ENCODE data around the gene CDC42BPB.

Gene CDC42BPB

DNA sequence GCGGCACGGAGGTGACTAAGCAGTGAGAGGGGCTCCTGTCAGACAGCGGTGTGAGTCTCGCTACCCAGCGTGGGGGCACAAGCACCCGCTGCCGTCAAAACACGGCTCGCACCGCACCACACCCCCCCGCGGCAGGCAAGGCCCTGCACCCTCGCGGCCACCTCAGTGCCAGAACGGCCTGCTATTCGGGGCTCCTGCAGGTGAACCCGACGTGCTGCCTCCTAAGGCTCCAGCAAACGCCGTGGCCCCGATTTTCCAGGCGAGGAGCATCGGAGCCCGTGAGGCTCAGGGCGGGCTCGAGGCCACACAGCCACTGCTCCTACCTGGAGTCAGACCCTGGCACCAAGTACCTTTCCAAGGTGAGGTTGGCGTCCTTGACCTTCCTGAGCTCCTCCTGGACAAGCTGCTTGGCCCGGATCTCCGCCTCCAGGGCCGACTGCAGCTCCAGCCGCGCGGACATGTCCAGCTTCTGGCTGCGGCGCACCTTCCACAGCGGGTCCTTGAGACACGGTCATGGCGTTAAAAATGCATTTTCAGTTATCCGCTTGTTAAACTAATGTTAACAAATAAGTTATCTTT, 93.1 kb downstream of the CDC42BPB start:
- H3K14ac ChIP-seq (ENCODE audit: low read length): no peak overlapping the region
- H2AK5ac ChIP-seq (ENCODE audit: low read depth, low read length): no peak overlapping the region
- no peak overlapping the region for H4K91ac ChIP-seq (ENCODE audit: low read depth, low read length, poor library complexity)
- H3K4me3 ChIP-seq (ENCODE audit: low read length in 2 of 2): no peak overlapping the region
- no peak overlapping the region for H3K27ac ChIP-seq (replicated peaks; ENCODE audit: low read length)
- DNase-seq (ENCODE audit: low spot score): no peak
- no peaks in the 10 kb centered on the region for H3K4me1 ChIP-seq (ENCODE audit: control insufficient read depth in 2 of 2, insufficient read depth in 1 of 2, low read depth in 1 of 2, low read length in 2 of 2)
- H2BK15ac ChIP-seq (ENCODE audit: low read length): no peak overlapping the region
- no peak overlapping the region for H2BK12ac ChIP-seq (ENCODE audit: low read length)
- H2BK5ac ChIP-seq (ENCODE audit: low read length): no peak overlapping the region
- H4K8ac ChIP-seq (ENCODE audit: low read depth, low read length): no peak overlapping the region
- H3K4me2 ChIP-seq (ENCODE audit: insufficient read depth, low read length, poor library complexity, severe bottlenecking): no peak overlapping the region
- peaks cover 7% of the 10 kb centered on the region for H3K79me1 ChIP-seq (ENCODE audit: low read depth, low read length)
- no peak overlapping the region for H2BK120ac ChIP-seq (ENCODE audit: low read depth, low read length)
- H3K27me3 ChIP-seq (ENCODE audit: control insufficient read depth in 3 of 3, insufficient read depth in 3 of 3, low read depth in 1 of 3, low read length in 3 of 3): no peaks in the 10 kb centered on the region
- WGBS, 2 donors (ENCODE audit: extremely low coverage in 2 of 2, insufficient read length in 2 of 2, insufficient replicate concordance in 1 of 2): no CpG with 5 or more reads among the region's 39 CpGs
- peaks cover 0 to 2% of the 10 kb centered on the region in 2 donors for H3K9me3 ChIP-seq (replicated peaks in 1 of 2; ENCODE audit: control insufficient read depth in 2 of 2, insufficient read depth in 1 of 2, low read depth in 1 of 2, low read length in 2 of 2)
- H3K4ac ChIP-seq (ENCODE audit: low read length): no peak overlapping the region
- H3K23ac ChIP-seq (ENCODE audit: low read depth, low read length, poor library complexity): peak overlapping the region; percentile 77
- peak overlapping the region; percentile 44 for H3K18ac ChIP-seq (ENCODE audit: low read length)
- H2AFZ ChIP-seq (ENCODE audit: low read length): no peak overlapping the region
- peak overlapping the region; percentile 83 for H3K9ac ChIP-seq (ENCODE audit: low read depth, low read length, poor library complexity)
- H3K36me3 ChIP-seq (replicated peaks in 1 of 2; ENCODE audit: control insufficient read depth in 2 of 2, insufficient read depth in 2 of 2, low read length in 2 of 2): peaks cover 38 to 98% of the 10 kb centered on the region in 2 donors

DNA sequence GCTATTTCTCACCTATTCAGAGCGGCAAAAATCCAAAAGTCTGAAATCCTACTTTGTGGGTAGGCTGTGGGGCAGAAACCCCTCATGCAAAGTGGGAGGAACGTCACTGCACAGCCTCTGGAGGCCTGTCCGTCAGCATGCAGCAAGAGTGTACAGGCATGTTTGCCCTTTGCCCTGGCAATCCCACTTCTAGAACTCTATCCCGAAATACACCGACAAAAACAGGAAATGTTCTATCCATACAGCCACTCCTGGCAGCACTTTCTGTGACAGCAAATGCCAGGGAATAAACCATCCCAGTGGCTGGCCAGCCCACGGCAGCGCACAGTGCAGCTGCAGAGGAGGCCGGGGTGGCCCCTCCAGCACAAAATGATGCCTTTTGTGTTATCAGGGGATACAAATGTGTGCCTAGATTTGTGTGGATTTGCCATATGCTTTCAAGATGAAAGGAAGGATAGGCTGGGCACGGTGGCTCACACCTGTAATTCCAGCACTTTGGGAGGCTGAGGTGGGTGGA, 95.2 kb downstream of the CDC42BPB start:
- H4K8ac ChIP-seq (ENCODE audit: low read depth, low read length): no peak overlapping the region
- no peak overlapping the region for H3K9ac ChIP-seq (ENCODE audit: low read depth, low read length, poor library complexity)
- no peak overlapping the region for H2AK5ac ChIP-seq (ENCODE audit: low read depth, low read length)
- no peaks in the 10 kb centered on the region for H3K4me1 ChIP-seq (ENCODE audit: control insufficient read depth in 2 of 2, insufficient read depth in 1 of 2, low read depth in 1 of 2, low read length in 2 of 2)
- peaks cover 0 to 2% of the 10 kb centered on the region in 2 donors for H3K9me3 ChIP-seq (replicated peaks in 1 of 2; ENCODE audit: control insufficient read depth in 2 of 2, insufficient read depth in 1 of 2, low read depth in 1 of 2, low read length in 2 of 2)
- H3K14ac ChIP-seq (ENCODE audit: low read length): no peak overlapping the region
- H3K27me3 ChIP-seq (ENCODE audit: control insufficient read depth in 3 of 3, insufficient read depth in 3 of 3, low read depth in 1 of 3, low read length in 3 of 3): no peaks in the 10 kb centered on the region
- no peak overlapping the region for H2AFZ ChIP-seq (ENCODE audit: low read length)
- DNase-seq (ENCODE audit: low spot score): no peak
- H3K36me3 ChIP-seq (replicated peaks in 1 of 2; ENCODE audit: control insufficient read depth in 2 of 2, insufficient read depth in 2 of 2, low read length in 2 of 2): peaks cover 40 to 95% of the 10 kb centered on the region in 2 donors
- no peak overlapping the region for H3K27ac ChIP-seq (replicated peaks; ENCODE audit: low read length)
- H2BK120ac ChIP-seq (ENCODE audit: low read depth, low read length): no peak overlapping the region
- H2BK5ac ChIP-seq (ENCODE audit: low read length): no peak overlapping the region
- no peak overlapping the region for H2BK15ac ChIP-seq (ENCODE audit: low read length)
- H3K79me1 ChIP-seq (ENCODE audit: low read depth, low read length): peaks cover 4% of the 10 kb centered on the region
- no peak overlapping the region for H3K4me2 ChIP-seq (ENCODE audit: insufficient read depth, low read length, poor library complexity, severe bottlenecking)
- no peak overlapping the region for H3K4ac ChIP-seq (ENCODE audit: low read length)
- H3K18ac ChIP-seq (ENCODE audit: low read length): no peak overlapping the region
- no peak overlapping the region for H2BK12ac ChIP-seq (ENCODE audit: low read length)
- no peak overlapping the region for H3K4me3 ChIP-seq (ENCODE audit: low read length in 2 of 2)
- H3K23ac ChIP-seq (ENCODE audit: low read depth, low read length, poor library complexity): no peak overlapping the region
- H4K91ac ChIP-seq (ENCODE audit: low read depth, low read length, poor library complexity): no peak overlapping the region
- WGBS, 2 donors (ENCODE audit: extremely low coverage in 2 of 2, insufficient read length in 2 of 2, insufficient replicate concordance in 1 of 2): no CpG with 5 or more reads among the region's 9 CpGs

DNA sequence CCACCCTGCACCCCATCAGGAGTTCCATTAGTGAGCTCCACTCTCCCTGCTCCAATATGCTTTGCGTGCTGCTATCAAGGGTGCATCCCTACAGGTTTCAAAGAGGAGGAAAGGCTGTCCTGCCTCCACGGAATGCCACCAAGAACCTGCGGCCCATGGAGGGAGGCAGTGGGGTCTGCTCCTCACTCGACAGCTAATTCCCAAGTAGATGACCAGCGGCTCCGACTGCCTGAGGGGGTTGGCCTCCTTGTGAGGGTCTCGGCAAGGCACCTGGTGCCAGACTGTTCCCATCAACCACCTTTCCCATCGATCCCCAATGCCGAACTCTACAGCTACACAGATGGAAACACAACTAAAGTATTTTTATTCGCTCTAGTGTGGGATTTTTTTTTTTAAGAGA, 98.9 kb downstream of the CDC42BPB start:
- Histone ChIP-seq H3K9me3 (replicated peaks in 1 of 2; ENCODE audit: control insufficient read depth in 2 of 2, insufficient read depth in 1 of 2, low read depth in 1 of 2, low read length in 2 of 2) (peaks cover 0 to 1% of the 10 kb centered on the region in 2 donors), H3K36me3 (replicated peaks in 1 of 2; ENCODE audit: control insufficient read depth in 2 of 2, insufficient read depth in 2 of 2, low read length in 2 of 2) (peaks cover 34 to 94% of the 10 kb centered on the region in 2 donors), H3K14ac (ENCODE audit: low read length) (no peak overlapping the region), H3K4me1 (ENCODE audit: control insufficient read depth in 2 of 2, insufficient read depth in 1 of 2, low read depth in 1 of 2, low read length in 2 of 2) (no peaks in the 10 kb centered on the region), H3K4ac (ENCODE audit: low read length) (no peak overlapping the region), H4K91ac (ENCODE audit: low read depth, low read length, poor library complexity) (no peak overlapping the region), H2BK15ac (ENCODE audit: low read length) (no peak overlapping the region), H2AFZ (ENCODE audit: low read length) (no peak overlapping the region), H3K27me3 (ENCODE audit: control insufficient read depth in 3 of 3, insufficient read depth in 3 of 3, low read depth in 1 of 3, low read length in 3 of 3) (no peaks in the 10 kb centered on the region), H3K27ac (replicated peaks; ENCODE audit: low read length) (no peak overlapping the region), H4K8ac (ENCODE audit: low read depth, low read length) (no peak overlapping the region), H2BK12ac (ENCODE audit: low read length) (no peak overlapping the region), H3K79me1 (ENCODE audit: low read depth, low read length) (no peaks in the 10 kb centered on the region), H3K18ac (ENCODE audit: low read length) (no peak overlapping the region), H3K9ac (ENCODE audit: low read depth, low read length, poor library complexity) (no peak overlapping the region), H3K4me2 (ENCODE audit: insufficient read depth, low read length, poor library complexity, severe bottlenecking) (no peak overlapping the region), H3K23ac (ENCODE audit: low read depth, low read length, poor library complexity) (no peak overlapping the region), H3K4me3 (ENCODE audit: low read length in 2 of 2) (peak overlapping the region in 1 of 2 donors; percentile 57), H2BK5ac (ENCODE audit: low read length) (no peak overlapping the region), H2BK120ac (ENCODE audit: low read depth, low read length) (no peak overlapping the region), H2AK5ac (ENCODE audit: low read depth, low read length) (no peak overlapping the region)
- no peak for DNase-seq (ENCODE audit: low spot score)
- WGBS, 2 donors (ENCODE audit: extremely low coverage in 2 of 2, insufficient read length in 2 of 2, insufficient replicate concordance in 1 of 2): no CpG with 5 or more reads among the region's 10 CpGs

DNA sequence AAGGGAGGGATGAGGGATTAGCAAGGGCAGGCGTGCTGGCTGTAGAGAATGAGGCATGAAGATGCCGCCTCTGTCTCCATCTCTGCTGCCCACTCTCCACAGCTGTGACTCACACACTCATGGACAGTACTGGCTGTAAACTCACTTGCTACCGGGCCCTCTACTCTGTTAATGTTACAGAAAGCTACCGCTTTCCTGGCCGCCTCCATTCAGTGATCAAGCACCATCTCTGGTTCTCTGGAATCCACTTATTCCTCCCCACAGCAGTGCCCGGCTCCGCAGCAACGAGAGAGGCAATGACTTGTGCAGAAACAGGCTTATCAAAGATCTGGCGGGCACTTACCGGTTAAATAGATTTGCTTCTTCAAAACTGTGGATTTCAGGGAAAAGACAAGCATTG, 100.1 kb downstream of the CDC42BPB start:
- Histone ChIP-seq H2AK5ac (ENCODE audit: low read depth, low read length) (no peak overlapping the region), H3K9ac (ENCODE audit: low read depth, low read length, poor library complexity) (no peak overlapping the region), H3K36me3 (replicated peaks in 1 of 2; ENCODE audit: control insufficient read depth in 2 of 2, insufficient read depth in 2 of 2, low read length in 2 of 2) (peaks cover 37 to 94% of the 10 kb centered on the region in 2 donors), H3K4me1 (ENCODE audit: control insufficient read depth in 2 of 2, insufficient read depth in 1 of 2, low read depth in 1 of 2, low read length in 2 of 2) (peaks cover 0 to 2% of the 10 kb centered on the region in 2 donors), H3K4ac (ENCODE audit: low read length) (no peak overlapping the region), H3K18ac (ENCODE audit: low read length) (no peak overlapping the region), H3K9me3 (replicated peaks in 1 of 2; ENCODE audit: control insufficient read depth in 2 of 2, insufficient read depth in 1 of 2, low read depth in 1 of 2, low read length in 2 of 2) (no peaks in the 10 kb centered on the region), H2BK5ac (ENCODE audit: low read length) (no peak overlapping the region), H3K79me1 (ENCODE audit: low read depth, low read length) (no peaks in the 10 kb centered on the region), H2BK15ac (ENCODE audit: low read length) (no peak overlapping the region), H3K14ac (ENCODE audit: low read length) (no peak overlapping the region), H2BK120ac (ENCODE audit: low read depth, low read length) (no peak overlapping the region), H4K8ac (ENCODE audit: low read depth, low read length) (no peak overlapping the region), H2AFZ (ENCODE audit: low read length) (no peak overlapping the region), H3K4me3 (ENCODE audit: low read length in 2 of 2) (no peak overlapping the region), H3K27me3 (ENCODE audit: control insufficient read depth in 3 of 3, insufficient read depth in 3 of 3, low read depth in 1 of 3, low read length in 3 of 3) (no peaks in the 10 kb centered on the region), H3K23ac (ENCODE audit: low read depth, low read length, poor library complexity) (no peak overlapping the region), H3K27ac (replicated peaks; ENCODE audit: low read length) (no peak overlapping the region), H2BK12ac (ENCODE audit: low read length) (no peak overlapping the region), H3K4me2 (ENCODE audit: insufficient read depth, low read length, poor library complexity, severe bottlenecking) (no peak overlapping the region), H4K91ac (ENCODE audit: low read depth, low read length, poor library complexity) (no peak overlapping the region)
- DNase-seq (ENCODE audit: low spot score): no peak
- WGBS, 2 donors (ENCODE audit: extremely low coverage in 2 of 2, insufficient read length in 2 of 2, insufficient replicate concordance in 1 of 2): no CpG with 5 or more reads among the region's 10 CpGs

Measured in neuronal stem cell (in vitro differentiated cells).